A549 (cell line): Measurements from ENCODE around the gene AIG1. TPM values are rescaled to one million over a fixed set of nuclear protein-coding genes. Genes with fewer than 3 reads are reported as not detected.

Experiments
- ATAC-seq, 2 experiments: fragments of 200-7000 bp in 1 of 2; fragments of >200 bp in 1 of 2; cut with Nextera tagmentation in 1 of 2; cut with Tn5 transposase in 1 of 2; 3 replicates each; pipeline versions ENCODE4 v1.8.0 to v1.9.1; 2018 to 2020; ENCODE audit warnings: mild to moderate bottlenecking in 1 of 2, moderate library complexity in 1 of 2
- CTCF ChIA-PET: fragments of 300-600 bp; sonication (Branson Sonifier 250); formaldehyde crosslinking; extraction: SDS; loops from one replicate; lab custom pipeline; 2021; ENCODE audit warnings: antibody characterized with exemption, inconsistent platforms; lab: Yijun Ruan, JAX
- POLR2A ChIA-PET: fragments of 350-600 bp; formaldehyde crosslinking; extraction: SDS; loops from one replicate; lab custom pipeline; 2021; ENCODE audit warnings: antibody characterized with exemption, inconsistent platforms; lab: Yijun Ruan, JAX
- DNase-seq, 2 experiments: peaks; one replicate each; pipeline versions ENCODE4 v3.0.0 to v3.0.0-alpha.2; 2011 to 2016; ENCODE audit warnings: low read depth in 1 of 2, low spot score in 1 of 2
- FAIRE-seq: peaks from 2 replicates; lab custom pipeline; 2011; peaks lifted over from hg19 to GRCh38; lab: Jason Lieb, UNC
- H3K27ac ChIP-seq, 2 experiments: fragments of >200 bp; sonication (Bioruptor Twin); formaldehyde crosslinking; 3 replicates each; pipeline ENCODE4 v1.5.1; 2016 to 2017
- H3K4me1 ChIP-seq: fragments of >200 bp; sonication (Bioruptor Twin); formaldehyde crosslinking; 3 replicates; pipeline ENCODE4 v1.6.1; 2016
- H3K4me2 ChIP-seq: fragments of >200 bp; sonication (Bioruptor Twin); formaldehyde crosslinking; 3 replicates; pipeline ENCODE4 v1.6.1; 2016
- H3K4me3 ChIP-seq: fragments of >200 bp; sonication (Bioruptor Twin); formaldehyde crosslinking; 3 replicates; pipeline ENCODE4 v1.5.1; 2016
- H3K9me3 ChIP-seq: fragments of >200 bp; sonication (Bioruptor Twin); formaldehyde crosslinking; 3 replicates; pipeline ENCODE4 v1.6.1; 2016
- CEBPB ChIP-seq, 2 experiments: fragments of >200 bp in 1 of 2; sonication (Bioruptor Twin) in 1 of 2; formaldehyde crosslinking in 1 of 2; IDR thresholded peaks; 2 replicates each; pipeline ENCODE4 v1.6.1; 2012 to 2016
- CHD4 ChIP-seq: fragments of 200-600 bp; sonication (generic); IDR thresholded peaks from 2 replicates; pipeline ENCODE4 v1.6.1; 2016; ENCODE audit warnings: antibody characterized with exemption, mild to moderate bottlenecking, borderline replicate concordance
- EHF ChIP-seq: fragments of 250-450 bp; sonication (Bioruptor Pico); IDR thresholded peaks from 2 replicates; pipeline ENCODE4 v1.5.0; 2020; ENCODE audit warnings: mild to moderate bottlenecking
- EHMT2 ChIP-seq: fragments of 200-600 bp; sonication (generic); IDR thresholded peaks from 2 replicates; pipeline ENCODE4 v1.6.1; 2016; ENCODE audit warnings: antibody characterized with exemption, low read depth, mild to moderate bottlenecking, moderate library complexity
- FOXS1 ChIP-seq: fragments of 250-450 bp; sonication (Bioruptor Pico); IDR thresholded peaks from 2 replicates; pipeline ENCODE4 v1.5.0; 2020; ENCODE audit warnings: mild to moderate bottlenecking, moderate library complexity
- HOXA7 ChIP-seq: fragments of 250-450 bp; sonication (Bioruptor Pico); IDR thresholded peaks from 2 replicates; pipeline ENCODE4 v1.5.0; 2020; ENCODE audit warnings: mild to moderate bottlenecking, moderate library complexity
- HOXB5 ChIP-seq: fragments of 250-450 bp; sonication (Bioruptor Pico); IDR thresholded peaks from 2 replicates; pipeline ENCODE4 v1.5.0; 2020; ENCODE audit warnings: mild to moderate bottlenecking, moderate library complexity
- KDM1A ChIP-seq: fragments of 200-600 bp; sonication (generic); IDR thresholded peaks from 2 replicates; pipeline ENCODE4 v1.6.1; 2016; ENCODE audit warnings: low read depth, mild to moderate bottlenecking
- KDM5A ChIP-seq: fragments of 200-600 bp; sonication (generic); IDR thresholded peaks from 2 replicates; pipeline ENCODE4 v1.6.1; 2016; ENCODE audit warnings: antibody characterized with exemption, mild to moderate bottlenecking
- MAFK ChIP-seq: fragments of 450-650 bp; IDR thresholded peaks from 2 replicates; pipeline ENCODE4 v1.6.1; 2014; ENCODE audit not compliant: partially characterized antibody
- MYC ChIP-seq: IDR thresholded peaks from 2 replicates; pipeline ENCODE4 v1.6.1; 2012; ENCODE audit warnings: mild to moderate bottlenecking, inconsistent platforms, low read length, improper control_type of control experiment, borderline replicate concordance
- POLR2AphosphoS2 ChIP-seq: conservative IDR thresholded peaks from 2 replicates; pipeline ENCODE4 v1.6.1; 2012; ENCODE audit warnings: low read length, improper control_type of control experiment, inconsistent platforms
- RAD21 ChIP-seq, 2 experiments: fragments of >200 bp in 1 of 2; sonication (Bioruptor Twin) in 1 of 2; formaldehyde crosslinking in 1 of 2; IDR thresholded peaks in 1 of 2; conservative IDR thresholded peaks in 1 of 2; 2 replicates in 1 of 2; 3 replicates in 1 of 2; pipeline ENCODE4 v1.6.1; 2012 to 2018; ENCODE audit warnings: inconsistent platforms in 1 of 2
- RCOR1 ChIP-seq: fragments of 150-350 bp; IDR thresholded peaks from 2 replicates; pipeline ENCODE4 v1.6.1; 2014; ENCODE audit warnings: antibody characterized with exemption, low read length, low read depth
- RFX5 ChIP-seq: fragments of 450-650 bp; IDR thresholded peaks from 2 replicates; pipeline ENCODE4 v1.7.1; 2014; ENCODE audit warnings: antibody characterized with exemption, mild to moderate bottlenecking, moderate library complexity
- RNF2 ChIP-seq: fragments of 200-600 bp; sonication (generic); IDR thresholded peaks from 2 replicates; pipeline ENCODE4 v1.6.1; 2016; ENCODE audit warnings: low read depth, mild to moderate bottlenecking, antibody characterized with exemption, moderate library complexity, borderline replicate concordance
- SMC3 ChIP-seq: fragments of >200 bp; sonication (Bioruptor Twin); formaldehyde crosslinking; IDR thresholded peaks from 3 replicates; pipeline ENCODE4 v1.6.1; 2018; ENCODE audit warnings: inconsistent platforms
- TFCP2L1 ChIP-seq: fragments of 250-450 bp; sonication (Bioruptor Pico); IDR thresholded peaks from 2 replicates; pipeline ENCODE4 v1.5.0; 2021; ENCODE audit warnings: mild to moderate bottlenecking
- ZC3H11A ChIP-seq: fragments of 450-650 bp; IDR thresholded peaks from 2 replicates; pipeline ENCODE4 v1.6.1; 2014; ENCODE audit warnings: antibody characterized with exemption, mild to moderate bottlenecking
- ZSCAN20 ChIP-seq: fragments of 250-450 bp; sonication (Bioruptor Pico); IDR thresholded peaks from 2 replicates; pipeline ENCODE4 v1.8.0; 2022; ENCODE audit warnings: mild to moderate bottlenecking, moderate library complexity
- WGBS: methylation state at CpG from one replicate; pipeline ENCODE4 v1.1.6; 2017; ENCODE audit errors: missing lambda C conversion rate; 5-methylcytosine and 5-hydroxymethylcytosine counted together
- polyA plus RNA-seq, 4 experiments: library from polyadenylated mRNA; depleted of rRNA in 3 of 4; stranded (reverse); fragments of >200 nt; fragmentation: RNase III in 1 of 4; extraction: RNeasy Plus Mini Kit Qiagen cat#74134 plus additional on column Dnase treatment in 1 of 4; gene quantifications; 2 replicates in 3 of 4; 3 replicates in 1 of 4; pipeline ENCODE4 v1.2.3, GENCODE V29; 2011 to 2017
- TF ChIP-seq, protein P1 (sequence below): IDR thresholded peaks from 2 replicates; pipeline ENCODE4 v1.6.1; 2012; ENCODE audit warnings: low read depth, borderline replicate concordance
- TF ChIP-seq, protein P2 (sequence below): fragments of >200 bp; sonication (Bioruptor Twin); formaldehyde crosslinking; IDR thresholded peaks from 3 replicates; pipeline ENCODE4 v1.5.1; 2016
- TF ChIP-seq, protein P3 (sequence below): fragments of 250-450 bp; sonication (Bioruptor Pico); IDR thresholded peaks from 2 replicates; pipeline ENCODE4 v1.5.0; 2021; ENCODE audit warnings: mild to moderate bottlenecking, moderate library complexity, borderline replicate concordance

Gene AIG1
- polyA plus RNA-seq, 2 of the 4 experiments (the other 2 are of a cell fraction): 29.5 to 38.3 TPM

- DNase-seq (no peak), FAIRE-seq (no peak), ATAC-seq (no peak)
- Histone ChIP-seq H3K9me3 (no peaks in the 10 kb centered on the region), H3K27ac (no peak overlapping the region), H3K4me3 (no peak overlapping the region), H3K4me1 (no peaks in the 10 kb centered on the region), H3K4me2 (no peak overlapping the region)
- no peak for TF ChIP-seq HOXB5 (CRISPR knock-in tag)
- TF ChIP-seq, protein P1, sequence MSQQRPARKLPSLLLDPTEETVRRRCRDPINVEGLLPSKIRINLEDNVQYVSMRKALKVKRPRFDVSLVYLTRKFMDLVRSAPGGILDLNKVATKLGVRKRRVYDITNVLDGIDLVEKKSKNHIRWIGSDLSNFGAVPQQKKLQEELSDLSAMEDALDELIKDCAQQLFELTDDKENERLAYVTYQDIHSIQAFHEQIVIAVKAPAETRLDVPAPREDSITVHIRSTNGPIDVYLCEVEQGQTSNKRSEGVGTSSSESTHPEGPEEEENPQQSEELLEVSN: no peak
- no peak for TF ChIP-seq HOXA7 (CRISPR knock-in tag)
- TF ChIP-seq SMC3: no peak
- TF ChIP-seq ZC3H11A: no peak
- TF ChIP-seq RFX5: no peak
- TF ChIP-seq ZSCAN20: no peak
- TF ChIP-seq CEBPB (IDR thresholded peaks at IDR 0.05): no peak
- no peak for TF ChIP-seq EHMT2
- no peak for TF ChIP-seq KDM1A
- TF ChIP-seq POLR2AphosphoS2: no peak
- TF ChIP-seq CHD4: no peak
- TF ChIP-seq RCOR1: no peak
- no peak for TF ChIP-seq TFCP2L1 (CRISPR knock-in tag)
- TF ChIP-seq, protein P2, sequence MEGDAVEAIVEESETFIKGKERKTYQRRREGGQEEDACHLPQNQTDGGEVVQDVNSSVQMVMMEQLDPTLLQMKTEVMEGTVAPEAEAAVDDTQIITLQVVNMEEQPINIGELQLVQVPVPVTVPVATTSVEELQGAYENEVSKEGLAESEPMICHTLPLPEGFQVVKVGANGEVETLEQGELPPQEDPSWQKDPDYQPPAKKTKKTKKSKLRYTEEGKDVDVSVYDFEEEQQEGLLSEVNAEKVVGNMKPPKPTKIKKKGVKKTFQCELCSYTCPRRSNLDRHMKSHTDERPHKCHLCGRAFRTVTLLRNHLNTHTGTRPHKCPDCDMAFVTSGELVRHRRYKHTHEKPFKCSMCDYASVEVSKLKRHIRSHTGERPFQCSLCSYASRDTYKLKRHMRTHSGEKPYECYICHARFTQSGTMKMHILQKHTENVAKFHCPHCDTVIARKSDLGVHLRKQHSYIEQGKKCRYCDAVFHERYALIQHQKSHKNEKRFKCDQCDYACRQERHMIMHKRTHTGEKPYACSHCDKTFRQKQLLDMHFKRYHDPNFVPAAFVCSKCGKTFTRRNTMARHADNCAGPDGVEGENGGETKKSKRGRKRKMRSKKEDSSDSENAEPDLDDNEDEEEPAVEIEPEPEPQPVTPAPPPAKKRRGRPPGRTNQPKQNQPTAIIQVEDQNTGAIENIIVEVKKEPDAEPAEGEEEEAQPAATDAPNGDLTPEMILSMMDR: no peak
- WGBS: 88% methylated on average over 2 of the region's 2 CpGs
- POLR2A ChIA-PET: no interaction called here
- CTCF ChIA-PET: no interaction called here
Measured at GRCh38 chr6:143149771-143150170, 89.1 kb downstream of the AIG1 start.

DNA sequence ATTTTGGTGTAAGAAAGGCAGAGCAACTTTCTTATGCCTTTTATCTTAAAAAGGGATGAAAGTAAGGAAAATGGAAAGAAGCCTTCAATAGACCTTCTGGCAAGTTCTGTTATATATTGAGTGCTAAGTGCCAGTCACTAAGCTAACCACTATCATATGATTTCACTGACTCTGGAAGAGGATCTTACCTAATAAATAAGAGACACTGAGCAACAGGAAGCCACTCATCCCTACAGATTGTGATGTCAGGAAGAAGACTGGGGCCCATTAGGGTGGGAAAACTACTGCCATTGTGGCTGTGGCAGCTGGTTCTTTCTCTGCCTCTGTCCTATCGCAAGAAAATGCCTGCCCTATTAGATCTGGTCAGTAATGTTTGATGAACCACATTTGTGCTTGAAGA is 89.6 kb downstream of the AIG1 start:
- Histone ChIP-seq H3K4me1 (no peaks in the 10 kb centered on the region), H3K27ac (no peak overlapping the region), H3K9me3 (no peaks in the 10 kb centered on the region), H3K4me2 (no peak overlapping the region), H3K4me3 (no peak overlapping the region)
- no peak for DNase-seq
- ATAC-seq: no peak
- CTCF ChIA-PET: no interaction called here
- WGBS: 74% methylated on average over 1 of the region's 1 CpG
- POLR2A ChIA-PET: no interaction called here
- no peak for FAIRE-seq
- TF ChIP-seq RNF2 (no peak), KDM5A (no peak), RCOR1 (no peak), ZSCAN20 (no peak), EHF (CRISPR knock-in tag) (no peak), RAD21 (conservative IDR thresholded peaks at IDR 0.05 in 1 of 2, IDR thresholded peaks at IDR 0.05 in 1 of 2) (no peak), HOXB5 (CRISPR knock-in tag) (no peak), MYC (no peak), ZC3H11A (no peak), MAFK (no peak), FOXS1 (no peak), SMC3 (no peak), CEBPB (IDR thresholded peaks at IDR 0.05) (no peak)
- TF ChIP-seq, protein P3, sequence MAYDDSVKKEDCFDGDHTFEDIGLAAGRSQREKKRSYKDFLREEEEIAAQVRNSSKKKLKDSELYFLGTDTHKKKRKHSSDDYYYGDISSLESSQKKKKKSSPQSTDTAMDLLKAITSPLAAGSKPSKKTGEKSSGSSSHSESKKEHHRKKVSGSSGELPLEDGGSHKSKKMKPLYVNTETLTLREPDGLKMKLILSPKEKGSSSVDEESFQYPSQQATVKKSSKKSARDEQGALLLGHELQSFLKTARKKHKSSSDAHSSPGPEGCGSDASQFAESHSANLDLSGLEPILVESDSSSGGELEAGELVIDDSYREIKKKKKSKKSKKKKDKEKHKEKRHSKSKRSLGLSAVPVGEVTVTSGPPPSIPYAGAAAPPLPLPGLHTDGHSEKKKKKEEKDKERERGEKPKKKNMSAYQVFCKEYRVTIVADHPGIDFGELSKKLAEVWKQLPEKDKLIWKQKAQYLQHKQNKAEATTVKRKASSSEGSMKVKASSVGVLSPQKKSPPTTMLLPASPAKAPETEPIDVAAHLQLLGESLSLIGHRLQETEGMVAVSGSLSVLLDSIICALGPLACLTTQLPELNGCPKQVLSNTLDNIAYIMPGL (CRISPR knock-in tag): no peak
